Keratinocyte (primary cell): ENCODE measurements around the gene PTPRZ1. TPM values are rescaled to one million over a fixed set of nuclear protein-coding genes. Genes with fewer than 3 reads are reported as not detected.

Experiments used
- DNase-seq: peaks from one replicate; pipeline ENCODE4 v3.0.0-alpha.2; 2011; ENCODE audit warnings: low read depth, missing footprints, low spot score
- FAIRE-seq: peaks from 2 replicates; lab custom pipeline; 2011; peaks lifted over from hg19 to GRCh38; lab: Jason Lieb, UNC
- H2AFZ ChIP-seq: 2 replicates; pipeline ENCODE4 v1.6.0; 2012; ENCODE audit warnings: low read length, control low read depth, inconsistent platforms; ENCODE audit not compliant: control insufficient read depth
- H3K27ac ChIP-seq: 2 replicates; pipeline ENCODE4 v1.5.1; 2011; ENCODE audit warnings: low read length; ENCODE audit not compliant: control insufficient read depth, insufficient read depth
- H3K27me3 ChIP-seq: 3 replicates; pipeline ENCODE4 v1.6.0; 2011; ENCODE audit warnings: low read length; ENCODE audit not compliant: control insufficient read depth, insufficient read depth; ENCODE audit errors: extremely low read depth
- H3K36me3 ChIP-seq, 2 experiments: 2 replicates in 1 of 2; 3 replicates in 1 of 2; pipeline ENCODE4 v1.5.1; 2011; ENCODE audit warnings: low read length in 2 of 2, mild to moderate bottlenecking in 1 of 2; ENCODE audit not compliant: control insufficient read depth in 2 of 2, insufficient read depth in 2 of 2; ENCODE audit errors: extremely low read depth in 1 of 2
- H3K4me1 ChIP-seq: 3 replicates; pipeline ENCODE4 v1.5.1; 2011; ENCODE audit warnings: low read length; ENCODE audit not compliant: control insufficient read depth, insufficient read depth; ENCODE audit errors: extremely low read depth
- H3K4me2 ChIP-seq: 3 replicates; pipeline ENCODE4 v1.6.0; 2011; ENCODE audit warnings: low read depth, low read length; ENCODE audit not compliant: control insufficient read depth, insufficient read depth; ENCODE audit errors: extremely low read depth
- H3K4me3 ChIP-seq, 3 experiments: fragments of 200-600 bp in 1 of 3; sonication (generic) in 1 of 3; 2 replicates in 2 of 3; 3 replicates in 1 of 3; pipeline ENCODE4 v1.5.1; 2011 to 2016; ENCODE audit warnings: low read length in 3 of 3, mild to moderate bottlenecking in 3 of 3, control low read depth in 2 of 3, inconsistent platforms in 1 of 3, low read depth in 1 of 3, mixed read lengths in 1 of 3, mixed run types in 1 of 3, moderate library complexity in 1 of 3; ENCODE audit not compliant: control insufficient read depth in 2 of 3, insufficient read depth in 2 of 3; ENCODE audit errors: extremely low read depth in 1 of 3
- H3K79me2 ChIP-seq: 2 replicates; pipeline ENCODE4 v1.6.0; 2012; ENCODE audit warnings: low read length; ENCODE audit not compliant: control insufficient read depth, insufficient read depth
- H3K9ac ChIP-seq: 3 replicates; pipeline ENCODE4 v1.6.0; 2011; ENCODE audit warnings: low read length; ENCODE audit not compliant: control insufficient read depth, insufficient read depth; ENCODE audit errors: extremely low read depth
- H3K9me1 ChIP-seq: 3 replicates; pipeline ENCODE4 v1.6.0; 2011; ENCODE audit warnings: low read length; ENCODE audit not compliant: control insufficient read depth, insufficient read depth; ENCODE audit errors: extremely low read depth
- H3K9me3 ChIP-seq: 2 replicates; pipeline ENCODE4 v1.5.1; 2012; ENCODE audit warnings: low read depth, low read length; ENCODE audit not compliant: control insufficient read depth
- H4K20me1 ChIP-seq: 3 replicates; pipeline ENCODE4 v1.6.0; 2011; ENCODE audit warnings: low read length; ENCODE audit not compliant: control insufficient read depth, insufficient read depth; ENCODE audit errors: extremely low read depth
- CTCF ChIP-seq, 3 experiments: IDR thresholded peaks in 1 of 3; conservative IDR thresholded peaks in 1 of 3; optimal IDR thresholded peaks in 1 of 3; 2 replicates in 2 of 3; 3 replicates in 1 of 3; pipeline versions ENCODE3 to v1.5.1; 2011; ENCODE audit warnings: low read length in 3 of 3, mild to moderate bottlenecking in 3 of 3, moderate library complexity in 2 of 3, control low read depth in 1 of 3, inconsistent platforms in 1 of 3; ENCODE audit not compliant: insufficient read depth in 2 of 3; ENCODE audit errors: extremely low read depth in 1 of 3
- EZH2 ChIP-seq: IDR thresholded peaks from one replicate; pipeline ENCODE4 v1.6.1; 2012; ENCODE audit warnings: inconsistent platforms, mild to moderate bottlenecking, low read length, moderate library complexity
- dilution Hi-C: fragments of 300-500 bp; cut with MboI; formaldehyde crosslinking; loops from one replicate; pipeline ENCODE4 v1.7.0; 2020; ENCODE audit warnings: low sequenced_read_pairs; ENCODE audit not compliant: extremely low pct_ligation_motif_present
- polyA plus RNA-seq, 5 experiments: library from polyadenylated mRNA; depleted of rRNA in 3 of 5; stranded (reverse) in 3 of 5; stranded (forward) in 1 of 5; unstranded in 1 of 5; fragments of >200 nt; gene quantifications; 1 replicate in 1 of 5; 2 replicates in 3 of 5; 3 replicates in 1 of 5; pipeline versions ENCODE4 v1.2.1 to v1.2.3, GENCODE V29; 2011 to 2012; ENCODE audit warnings: missing spikeins in 2 of 5, low read depth in 1 of 5, low replicate concordance in 1 of 5

Gene PTPRZ1
- polyA plus RNA-seq, 1 donor (not counting 4 experiments of a cell fraction or from before 2014, with no cell fraction given): 58.3 TPM

DNA sequence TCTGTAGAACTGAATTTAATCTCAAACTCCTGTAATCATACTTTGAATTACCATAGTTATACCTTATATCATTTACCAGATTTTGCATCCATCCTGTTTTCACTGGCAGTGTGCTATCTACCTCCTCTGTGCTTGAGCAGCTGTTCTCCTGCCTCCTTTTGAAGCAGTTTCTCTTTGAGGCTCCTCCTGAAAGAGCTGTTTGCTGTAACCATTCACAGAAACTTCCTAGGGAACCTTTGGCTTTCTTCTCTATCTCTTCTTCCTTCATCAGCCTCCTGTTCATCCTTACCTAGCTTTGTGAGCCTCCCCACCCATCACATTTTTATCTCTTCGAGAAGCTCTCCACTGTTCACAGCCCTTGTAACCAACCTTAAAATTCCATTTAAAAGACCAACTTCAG, 162.9 kb downstream of the PTPRZ1 start:
- no peaks in the 10 kb centered on the region for H3K79me2 ChIP-seq
- H4K20me1 ChIP-seq: no peaks in the 10 kb centered on the region
- H3K9me1 ChIP-seq: no peaks in the 10 kb centered on the region
- H3K9ac ChIP-seq: no peak overlapping the region
- H3K4me1 ChIP-seq: no peaks in the 10 kb centered on the region
- TF ChIP-seq EZH2 (no peak), CTCF (optimal IDR thresholded peaks at IDR 0.05 in 1 of 3, IDR thresholded peaks at IDR 0.05 in 1 of 3, conservative IDR thresholded peaks at IDR 0.05 in 1 of 3; ENCODE audit: extremely low read depth in 1 of 3, insufficient read depth in 2 of 3, low read length in 3 of 3) (no peak)
- H3K4me2 ChIP-seq: no peak overlapping the region
- H3K27ac ChIP-seq: no peak overlapping the region
- no peaks in the 10 kb centered on the region for H3K27me3 ChIP-seq
- no peak overlapping the region for H3K4me3 ChIP-seq
- no peak overlapping the region for H2AFZ ChIP-seq
- DNase-seq (no peak), FAIRE-seq (no peak)
- H3K9me3 ChIP-seq: no peaks in the 10 kb centered on the region
- dilution Hi-C loops: no loop called here
- H3K36me3 ChIP-seq: peaks cover 0 to 6% of the 10 kb centered on the region in 2 experiments

DNA sequence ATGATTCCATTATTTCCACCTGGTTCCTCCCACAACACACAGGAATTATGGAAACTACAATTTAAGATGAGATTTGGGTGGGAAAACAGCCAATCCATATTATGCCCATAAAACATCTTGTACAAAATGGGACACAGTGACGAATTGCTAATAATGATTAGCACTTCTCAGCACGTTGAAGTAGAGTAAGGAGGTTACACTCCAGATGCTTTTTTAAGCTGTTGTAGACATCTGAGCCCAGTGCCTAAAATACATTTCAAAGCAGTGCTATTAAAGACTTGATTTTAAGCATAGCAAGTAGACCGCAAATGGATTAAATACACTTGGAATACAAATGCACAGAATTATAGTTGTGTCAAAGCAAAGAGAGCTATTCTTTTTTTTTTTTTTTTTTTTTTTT, 165.2 kb downstream of the PTPRZ1 start:
- H3K27me3 ChIP-seq: no peaks in the 10 kb centered on the region
- H3K9ac ChIP-seq: no peak overlapping the region
- no peak overlapping the region for H2AFZ ChIP-seq
- no peak for TF ChIP-seq EZH2
- TF ChIP-seq CTCF (optimal IDR thresholded peaks at IDR 0.05 in 1 of 3, IDR thresholded peaks at IDR 0.05 in 1 of 3, conservative IDR thresholded peaks at IDR 0.05 in 1 of 3; ENCODE audit: extremely low read depth in 1 of 3, insufficient read depth in 2 of 3, low read length in 3 of 3): no peak
- no peak overlapping the region for H3K4me3 ChIP-seq
- dilution Hi-C loops: no loop called here
- no peak overlapping the region for H3K4me2 ChIP-seq
- no peaks in the 10 kb centered on the region for H3K9me1 ChIP-seq
- DNase-seq (no peak), FAIRE-seq (no peak)
- no peaks in the 10 kb centered on the region for H3K9me3 ChIP-seq
- H3K79me2 ChIP-seq: no peaks in the 10 kb centered on the region
- H3K27ac ChIP-seq: no peak overlapping the region
- H4K20me1 ChIP-seq: no peaks in the 10 kb centered on the region
- H3K36me3 ChIP-seq: peaks cover 2 to 8% of the 10 kb centered on the region in 2 experiments
- no peaks in the 10 kb centered on the region for H3K4me1 ChIP-seq
